Stimulated activated CD8-positive, alpha-beta memory T cell treated with anti-CD3 and anti-CD28 coated beads, Interleukin-15, amount 100 ng/mL, for 24 hours (primary cell): ENCODE measurements around the gene LHX3.

Source experiments
- DNase-seq: peaks from one replicate; pipeline ENCODE4 v3.0.0-alpha.2; 2020; ENCODE audit warnings: low read depth

The LHX3 gene

GRCh38 chr9:136192289-136193126, 12.4 kb downstream of the LHX3 start:
- DNase-seq: no peak

GRCh38 chr9:136191960-136192286, 13.0 kb downstream of the LHX3 start:
- no peak for DNase-seq

GRCh38 chr9:136191099-136191959, 13.6 kb downstream of the LHX3 start:
- DNase-seq: no peak

- DNase-seq: no peak
Measured at GRCh38 chr9:136190656-136191055, 14.3 kb downstream of the LHX3 start.

GRCh38 chr9:136190237-136190601, 14.7 kb downstream of the LHX3 start:
- no peak for DNase-seq

- no peak for DNase-seq
Measured at GRCh38 chr9:136189394-136190236, 15.3 kb downstream of the LHX3 start.

GRCh38 chr9:136187683-136188586, 17.0 kb downstream of the LHX3 start:
- DNase-seq: no peak

GRCh38 chr9:136187197-136187596, 17.7 kb downstream of the LHX3 start:
- DNase-seq: no peak

GRCh38 chr9:136186386-136186785, 18.5 kb downstream of the LHX3 start:
- DNase-seq: no peak

GRCh38 chr9:136185596-136186366, 19.1 kb downstream of the LHX3 start:
- DNase-seq: no peak

- DNase-seq: no peak
Measured at GRCh38 chr9:136185066-136185465, 19.9 kb downstream of the LHX3 start.

GRCh38 chr9:136182850-136183422, 22.0 kb downstream of the LHX3 start:
- DNase-seq: no peak

GRCh38 chr9:136182420-136182787, 22.5 kb downstream of the LHX3 start:
- DNase-seq: no peak

GRCh38 chr9:136181784-136182419, 23.0 kb downstream of the LHX3 start:
- DNase-seq: no peak

- DNase-seq: no peak
Measured at GRCh38 chr9:136180586-136180985, 24.3 kb downstream of the LHX3 start.

- no peak for DNase-seq
Measured at GRCh38 chr9:136179761-136180160, 25.2 kb downstream of the LHX3 start.

GRCh38 chr9:136179101-136179616, 25.8 kb downstream of the LHX3 start:
- DNase-seq: no peak

- DNase-seq: no peak
Measured at GRCh38 chr9:136178773-136179075, 26.2 kb downstream of the LHX3 start.

- no peak for DNase-seq
Measured at GRCh38 chr9:136178061-136178772, 26.7 kb downstream of the LHX3 start.
